ENCODE data around the gene GRAMD4. TPM values are rescaled to one million over a fixed set of nuclear protein-coding genes. Genes with fewer than 3 reads are reported as not detected.

The GRAMD4 gene, protein sequence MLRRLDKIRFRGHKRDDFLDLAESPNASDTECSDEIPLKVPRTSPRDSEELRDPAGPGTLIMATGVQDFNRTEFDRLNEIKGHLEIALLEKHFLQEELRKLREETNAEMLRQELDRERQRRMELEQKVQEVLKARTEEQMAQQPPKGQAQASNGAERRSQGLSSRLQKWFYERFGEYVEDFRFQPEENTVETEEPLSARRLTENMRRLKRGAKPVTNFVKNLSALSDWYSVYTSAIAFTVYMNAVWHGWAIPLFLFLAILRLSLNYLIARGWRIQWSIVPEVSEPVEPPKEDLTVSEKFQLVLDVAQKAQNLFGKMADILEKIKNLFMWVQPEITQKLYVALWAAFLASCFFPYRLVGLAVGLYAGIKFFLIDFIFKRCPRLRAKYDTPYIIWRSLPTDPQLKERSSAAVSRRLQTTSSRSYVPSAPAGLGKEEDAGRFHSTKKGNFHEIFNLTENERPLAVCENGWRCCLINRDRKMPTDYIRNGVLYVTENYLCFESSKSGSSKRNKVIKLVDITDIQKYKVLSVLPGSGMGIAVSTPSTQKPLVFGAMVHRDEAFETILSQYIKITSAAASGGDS
- total RNA-seq: 35.2 and 91.1 TPM in 2 replicates

GRCh38 chr22:46619830-46620501 lies at the start of gene GRAMD4:
TSS of gene GRAMD4 (plus strand) at chr22:46620386. CDS start at chr22:46626800, 6,414 bp downstream.

Other genes with a start within 250 kb of the GRAMD4 start
- gene CELSR1, start 82.8 kb upstream of the GRAMD4 start, total RNA-seq: 0.73 and 1.5 TPM in 2 replicates
- 28.2 and 47.3 TPM in 2 replicates for gene CERK, start 117.9 kb downstream of the GRAMD4 start, total RNA-seq
- 14.5 and 22.0 TPM in 2 replicates for gene TBC1D22A, start 142.3 kb downstream of the GRAMD4 start, total RNA-seq